GM19043 (cell line): ENCODE data around the gene CCDC141.

ENCODE experiments used
- ATAC-seq: cut with Tn5 transposase; IDR thresholded peaks from one replicate; pipeline ENCODE4 v1.9.1; 2021; ENCODE audit warnings: low read depth; ENCODE audit not compliant: unreplicated experiment

CCDC141 gene

GRCh38 chr2:178874529-178875240 is 175.3 kb downstream of the CCDC141 start:
- no peak for ATAC-seq

- no peak for ATAC-seq
Measured at GRCh38 chr2:178873912-178874311, 176.0 kb downstream of the CCDC141 start.

- no peak for ATAC-seq
Measured at GRCh38 chr2:178871536-178871935, 178.4 kb downstream of the CCDC141 start.

DNA sequence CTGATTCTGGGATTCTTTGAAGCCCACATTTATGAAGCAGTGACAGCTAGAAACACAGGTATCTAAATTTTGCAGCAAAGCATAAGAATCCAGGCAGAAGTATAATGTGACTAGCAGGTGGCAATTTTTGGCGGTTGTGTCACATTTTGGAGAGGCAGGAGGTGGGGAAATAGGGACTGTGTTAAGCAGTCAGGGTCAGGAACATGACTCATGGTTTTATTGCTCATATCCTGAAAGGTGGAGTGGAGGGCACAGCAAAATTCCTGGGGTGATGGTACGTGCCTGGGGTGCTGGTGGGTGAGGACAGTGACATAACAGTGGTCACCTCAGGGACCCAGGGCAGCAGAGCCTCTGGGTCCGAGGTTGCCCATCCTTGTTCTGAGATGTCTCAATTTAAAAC is 179.2 kb downstream of the CCDC141 start:
- no peak for ATAC-seq

DNA sequence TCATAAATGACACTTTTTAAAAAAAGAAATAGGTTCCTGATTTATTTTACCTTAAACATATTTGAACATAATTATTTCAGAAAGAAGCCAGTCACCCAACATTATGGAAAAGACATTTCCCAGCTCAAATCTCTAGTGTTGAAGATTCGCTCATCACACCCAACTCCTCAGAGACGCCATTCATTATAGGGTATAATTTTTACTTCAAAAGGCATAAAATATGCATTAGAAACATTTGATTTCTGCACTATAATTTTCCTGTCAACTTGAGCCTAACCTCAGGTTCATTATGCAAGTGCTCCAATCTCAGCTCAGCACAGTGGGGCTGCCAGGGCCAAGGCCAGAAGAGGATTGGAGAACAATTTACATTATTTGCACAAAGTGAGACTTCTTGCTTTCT is 183.9 kb downstream of the CCDC141 start:
- ATAC-seq: no peak

DNA sequence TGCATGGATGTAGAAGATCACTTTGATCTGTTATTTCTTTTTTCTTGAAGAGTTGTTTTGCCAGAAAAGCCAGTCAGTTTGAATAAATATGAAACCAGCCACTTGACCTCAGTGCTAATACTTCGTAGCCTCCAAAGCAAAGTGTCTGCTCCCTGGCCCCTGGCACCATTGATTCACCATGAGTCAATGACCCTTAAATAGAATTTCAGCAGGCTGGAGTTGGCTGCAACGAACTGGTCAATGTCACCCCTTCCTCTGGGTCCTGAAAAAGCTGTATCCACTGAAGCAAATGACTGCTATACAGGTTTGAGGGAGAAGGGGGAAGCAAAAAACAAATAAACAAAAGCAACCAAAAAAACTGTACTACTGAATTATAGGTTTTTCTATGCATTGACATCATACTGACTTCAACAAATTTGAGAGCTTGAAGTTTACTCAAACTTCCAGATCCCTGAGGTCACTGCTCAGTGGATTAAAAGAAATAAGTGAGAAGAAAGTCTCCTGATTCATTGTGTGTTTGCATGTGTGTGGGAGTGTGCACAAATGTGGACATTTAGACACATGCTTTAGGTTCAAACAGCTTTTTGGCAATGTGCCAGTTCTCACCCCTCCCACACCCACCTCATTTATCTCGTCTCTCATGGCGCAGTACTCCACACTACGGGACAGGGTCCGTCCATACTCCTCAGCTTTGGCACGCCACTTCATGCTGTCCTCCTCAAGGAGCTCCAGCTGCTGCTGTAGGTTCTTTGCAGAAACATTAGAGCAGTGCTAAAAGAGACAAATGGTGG is 184.6 kb downstream of the CCDC141 start:
- no peak for ATAC-seq

DNA sequence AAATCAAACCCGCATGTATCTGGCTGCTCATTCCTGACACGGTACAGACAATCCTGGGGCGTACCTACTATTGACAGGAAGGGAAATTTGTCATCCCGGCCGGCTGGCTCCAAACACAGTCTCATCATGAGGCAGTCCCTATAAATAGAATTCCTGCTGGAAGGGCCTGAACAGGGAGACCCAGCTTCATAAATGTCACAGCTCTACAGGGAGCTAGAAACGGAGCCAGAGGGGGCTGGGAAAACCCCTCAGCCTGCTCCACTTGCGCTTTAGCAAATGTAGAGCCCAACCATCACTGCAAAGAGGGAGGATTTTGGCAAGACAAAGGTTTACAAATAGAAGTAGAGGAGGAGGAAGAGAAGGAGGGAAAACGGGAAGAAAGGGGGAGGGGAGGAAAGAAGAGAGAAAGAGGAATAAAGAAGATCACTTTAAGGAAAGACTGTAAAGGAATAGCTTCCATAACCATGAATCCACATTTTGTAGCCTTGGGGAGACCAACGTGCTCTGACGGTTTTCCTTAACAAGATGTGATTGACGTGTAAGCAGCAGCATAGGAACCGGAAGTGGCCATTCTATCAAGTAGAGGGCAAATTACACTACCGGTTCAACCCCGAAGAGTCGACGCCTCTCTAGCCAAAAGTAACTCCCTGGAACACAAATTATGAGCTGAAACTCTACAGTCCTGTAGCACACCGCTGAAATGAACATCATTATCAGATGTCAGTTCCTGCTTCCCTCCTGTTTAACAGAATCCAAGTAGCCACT is 185.9 kb downstream of the CCDC141 start:
- no peak for ATAC-seq

DNA sequence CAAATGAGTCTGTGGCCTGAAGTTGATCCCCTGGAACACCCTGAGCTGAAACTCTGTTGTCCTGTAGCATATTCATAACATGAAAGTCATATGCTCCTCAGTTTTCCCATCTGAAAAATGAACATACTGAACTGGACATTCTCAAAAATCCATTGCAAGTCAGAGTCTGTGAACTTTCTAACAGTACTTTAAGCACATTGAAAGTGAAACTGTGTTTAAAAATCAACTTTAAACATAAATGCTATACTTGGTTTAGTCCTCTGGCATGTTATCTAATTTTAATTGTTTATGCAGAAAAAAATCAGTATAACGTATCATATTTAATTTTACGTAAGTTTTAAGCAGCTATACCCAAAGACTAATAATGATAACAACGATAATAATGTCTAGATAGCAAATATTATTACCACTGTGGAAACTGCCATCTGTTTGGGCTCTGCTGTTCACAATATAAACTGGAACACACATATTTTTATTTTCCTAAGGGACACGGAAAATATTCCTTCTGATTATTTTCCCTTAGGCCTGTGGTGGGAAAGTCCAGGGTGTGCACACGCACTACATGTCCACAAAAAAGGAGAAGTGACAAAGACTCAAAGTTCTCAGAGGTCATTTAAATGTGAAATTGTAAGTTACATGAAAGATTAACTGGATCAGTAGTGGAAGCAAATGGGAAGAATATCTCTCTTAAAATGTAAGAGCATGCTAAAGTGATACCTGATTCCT is 186.6 kb downstream of the CCDC141 start:
- ATAC-seq: no peak

- ATAC-seq: no peak
Measured at GRCh38 chr2:178860551-178860950, 189.4 kb downstream of the CCDC141 start.

- no peak for ATAC-seq
Measured at GRCh38 chr2:178859730-178860129, 190.2 kb downstream of the CCDC141 start.

GRCh38 chr2:178858896-178859625 is 190.9 kb downstream of the CCDC141 start:
- no peak for ATAC-seq

- no peak for ATAC-seq
Measured at GRCh38 chr2:178855151-178855550, 194.8 kb downstream of the CCDC141 start.

DNA sequence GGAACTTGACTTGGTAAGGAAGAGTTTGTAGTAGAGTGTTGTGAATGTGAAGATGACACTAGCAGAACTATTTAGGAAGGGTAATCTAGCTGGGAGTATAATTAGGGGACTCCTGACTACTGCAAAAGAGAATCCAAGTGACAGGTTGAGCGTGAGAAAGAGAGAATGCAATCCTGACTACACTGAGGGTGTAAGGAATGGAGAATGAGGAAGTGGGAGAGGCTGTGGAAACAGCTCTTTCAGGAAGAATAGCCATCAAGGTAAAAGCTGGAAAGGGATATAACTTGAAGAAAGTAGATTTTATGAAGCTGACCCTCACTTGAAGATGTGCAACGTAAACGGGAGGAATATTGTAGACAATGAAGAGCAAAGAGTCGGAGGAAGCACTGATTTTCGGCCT is 201.6 kb downstream of the CCDC141 start:
- no peak for ATAC-seq

- ATAC-seq: no peak
Measured at GRCh38 chr2:178846458-178846802, 203.5 kb downstream of the CCDC141 start.

DNA sequence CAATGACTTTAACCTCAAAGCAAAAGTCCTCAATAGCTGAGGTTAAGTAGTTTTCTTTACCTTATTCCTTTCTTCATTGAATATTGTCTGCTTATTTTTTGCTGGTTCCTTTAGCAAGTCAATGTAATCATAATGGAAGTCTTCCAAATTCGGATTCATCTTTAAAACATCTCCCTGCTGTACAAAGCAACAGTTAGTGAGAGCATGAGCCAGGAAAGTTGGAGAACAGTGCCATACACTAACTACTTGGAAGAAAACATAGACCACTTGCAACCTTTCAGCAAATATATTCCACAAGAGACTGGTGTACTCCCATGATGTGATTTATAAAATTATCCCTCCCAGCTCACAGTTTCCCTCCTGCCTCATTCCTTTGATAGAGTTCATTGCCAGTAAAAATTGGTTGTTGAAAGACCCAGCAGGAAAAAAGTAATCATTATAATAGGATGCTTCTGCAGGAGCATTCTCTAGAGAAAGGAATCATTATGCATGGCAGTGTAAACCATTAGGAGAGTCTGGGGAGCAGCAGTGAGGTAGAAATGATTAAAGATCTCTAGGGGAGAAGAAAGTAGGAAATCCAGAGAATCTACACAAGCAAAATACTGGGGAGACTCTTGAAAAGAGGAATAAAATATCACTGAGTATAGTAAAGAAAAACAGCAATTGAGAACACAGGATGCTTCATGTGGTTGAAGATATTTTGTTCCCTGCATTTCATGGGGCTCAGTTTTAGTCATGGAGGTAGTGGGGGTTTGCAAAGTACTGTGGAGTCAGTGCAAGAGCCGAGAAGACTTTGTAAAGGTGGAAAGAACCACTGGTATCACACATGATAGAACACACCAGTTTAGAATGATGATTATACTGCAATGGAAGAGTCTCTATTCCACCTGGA is 204.1 kb downstream of the CCDC141 start:
- ATAC-seq: no peak

GRCh38 chr2:178844701-178845100 is 205.2 kb downstream of the CCDC141 start:
- no peak for ATAC-seq

DNA sequence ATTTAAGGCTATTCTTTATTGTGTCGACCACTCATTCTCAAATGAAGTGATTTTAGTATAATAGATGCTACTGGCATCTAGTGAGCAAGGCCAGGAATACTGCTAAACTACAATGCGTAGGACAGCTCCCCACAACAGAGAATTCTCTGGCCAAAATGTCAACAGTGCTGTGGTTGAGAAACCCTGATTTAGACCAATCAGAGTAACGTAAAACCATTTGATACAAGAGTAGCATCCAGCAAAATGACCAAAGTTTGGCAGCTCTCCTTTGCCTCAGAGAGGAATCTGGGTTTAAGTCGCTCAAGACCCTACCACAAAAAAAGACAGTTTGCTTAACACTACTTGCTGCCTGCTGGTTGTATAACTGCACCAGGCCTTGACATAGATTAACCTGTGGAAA is 205.7 kb downstream of the CCDC141 start:
- no peak for ATAC-seq

- no peak for ATAC-seq
Measured at GRCh38 chr2:178843697-178844096, 206.2 kb downstream of the CCDC141 start.

- no peak for ATAC-seq
Measured at GRCh38 chr2:178836807-178837206, 213.1 kb downstream of the CCDC141 start.
